K562 (cell line): Measurements from ENCODE around the gene TRIO. TPM values are rescaled to one million over a fixed set of nuclear protein-coding genes. Genes with fewer than 3 reads are reported as not detected.
A peak's percentile ranks its signal among the peaks of the same experiment; 100 is the strongest.

Source experiments
- ATAC-seq: fragments of 200-7000 bp; cut with Tn5 transposase; 3 replicates; pipeline ENCODE4 v1.9.1; 2020; ENCODE audit warnings: moderate library complexity
- BruUV-seq: library from RNA; stranded (reverse); fragments of 400-500 nt; replicated peaks from 2 replicates; lab custom pipeline; 2021; lab: Mats Ljungman, UMichigan
- CTCF ChIA-PET: fragments of 300-600 bp; formaldehyde crosslinking; extraction: SDS; loops from one replicate; lab custom pipeline; 2021; ENCODE audit warnings: low intra/inter-chr PET ratio; lab: Yijun Ruan, JAX
- POLR2A ChIA-PET: fragments of 300-600, 350-650 bp; sonication (Branson Sonifier 250); formaldehyde crosslinking; extraction: SDS; loops from one replicate; lab custom pipeline; 2021; ENCODE audit warnings: antibody characterized with exemption, inconsistent platforms; lab: Yijun Ruan, JAX
- DNase-seq, 4 experiments: peaks; one replicate each; pipeline versions ENCODE4 v3.0.0 to v3.0.0-alpha.2; 2011 to 2018; ENCODE audit warnings: low spot score in 3 of 4, mixed read lengths in 3 of 4; ENCODE audit errors: extremely low read depth in 1 of 4
- FAIRE-seq: peaks from 2 replicates; lab custom pipeline; 2011; peaks lifted over from hg19 to GRCh38; lab: Jason Lieb, UNC
- H2AFZ ChIP-seq: 2 replicates; pipeline ENCODE4 v1.6.0; 2011; ENCODE audit warnings: low read depth, low read length, control low read depth, inconsistent platforms
- H3K27ac ChIP-seq: fragments of 200-600 bp; 3 replicates; pipeline ENCODE4 v1.8.0; 2011; ENCODE audit warnings: low read depth, mild to moderate bottlenecking, control low read depth, inconsistent platforms, low read length, moderate library complexity, mixed read lengths; ENCODE audit errors: extremely low read depth
- H3K27me3 ChIP-seq, 2 experiments: fragments of 300-600 bp in 1 of 2; 2 replicates in 1 of 2; 3 replicates in 1 of 2; pipeline versions ENCODE4 v1.6.0 to v1.8.0; 2011; ENCODE audit warnings: inconsistent platforms in 2 of 2, low read length in 2 of 2, mild to moderate bottlenecking in 1 of 2, mixed read lengths in 1 of 2, moderate library complexity in 1 of 2; ENCODE audit not compliant: control insufficient read depth in 2 of 2, insufficient read depth in 2 of 2
- H3K36me3 ChIP-seq: fragments of 300-600 bp; 3 replicates; pipeline ENCODE4 v1.8.0; 2011; ENCODE audit warnings: mild to moderate bottlenecking, low read length, inconsistent platforms; ENCODE audit not compliant: control insufficient read depth, insufficient read depth
- H3K4me1 ChIP-seq, 2 experiments: fragments of 200-600 bp in 1 of 2; replicated peaks in 1 of 2; 2 replicates in 1 of 2; 3 replicates in 1 of 2; pipeline versions ENCODE4 v1.5.1 to v1.8.0; 2011; ENCODE audit warnings: inconsistent platforms in 2 of 2, low read length in 2 of 2, mild to moderate bottlenecking in 1 of 2, mixed read lengths in 1 of 2, moderate library complexity in 1 of 2; ENCODE audit not compliant: control insufficient read depth in 2 of 2, insufficient read depth in 2 of 2
- H3K4me2 ChIP-seq: 2 replicates; pipeline ENCODE4 v1.6.1; 2011; ENCODE audit warnings: low read length, control low read depth, inconsistent platforms, mixed read lengths; ENCODE audit not compliant: insufficient read depth
- H3K4me3 ChIP-seq: fragments of 200-600 bp; sonication (generic), shearing (Covaris generic); 2 replicates; pipeline ENCODE4 v1.5.1; 2016; ENCODE audit warnings: control low read depth, inconsistent platforms
- H3K79me2 ChIP-seq: fragments of 200-600 bp; 3 replicates; pipeline ENCODE4 v1.8.0; 2011; ENCODE audit warnings: low read length, inconsistent platforms; ENCODE audit not compliant: control insufficient read depth, insufficient read depth
- H3K9ac ChIP-seq, 2 experiments: 2 replicates each; pipeline versions ENCODE4 v1.6.0 to v1.6.1; 2011; ENCODE audit warnings: low read depth in 2 of 2, low read length in 2 of 2, control low read depth in 1 of 2, inconsistent platforms in 1 of 2, mild to moderate bottlenecking in 1 of 2, mixed read lengths in 1 of 2; ENCODE audit not compliant: insufficient read depth in 1 of 2
- H3K9me1 ChIP-seq: one replicate; pipeline ENCODE4 v1.6.0; 2011; ENCODE audit warnings: inconsistent platforms, mild to moderate bottlenecking, low read length, moderate library complexity; ENCODE audit not compliant: control insufficient read depth, insufficient read depth
- H3K9me3 ChIP-seq: replicated peaks from 2 replicates; pipeline ENCODE4 v1.5.1; 2011; ENCODE audit warnings: low read depth, low read length, inconsistent platforms; ENCODE audit not compliant: control insufficient read depth, insufficient read depth
- H4K20me1 ChIP-seq: replicated peaks from 2 replicates; pipeline ENCODE4 v1.6.1; 2011; ENCODE audit warnings: low read length, inconsistent platforms, mixed read lengths; ENCODE audit not compliant: control insufficient read depth, insufficient read depth
- BCOR ChIP-seq: fragments of 450-650 bp; IDR thresholded peaks from 2 replicates; pipeline ENCODE4 v1.6.1; 2016
- CCNT2 ChIP-seq: IDR thresholded peaks from 2 replicates; pipeline ENCODE4 v1.6.1; 2011; ENCODE audit warnings: borderline replicate concordance, low read depth, mild to moderate bottlenecking, moderate library complexity, mixed read lengths, low read length; ENCODE audit not compliant: insufficient read length; ENCODE audit errors: extremely low read depth
- CEBPB ChIP-seq: fragments of 450-650 bp; IDR thresholded peaks from 2 replicates; pipeline ENCODE4 v1.6.1; 2016; ENCODE audit warnings: missing genetic modification characterization, missing compliant biosample characterization
- KAT2B ChIP-seq: IDR thresholded peaks from one replicate; pipeline ENCODE4 v1.6.1; 2012; ENCODE audit warnings: low read depth, mild to moderate bottlenecking, control low read depth, inconsistent platforms, low read length, moderate library complexity
- KLF16 ChIP-seq: IDR thresholded peaks from 2 replicates; pipeline ENCODE4 v1.6.1; 2016; ENCODE audit warnings: antibody characterized with exemption
- KLF6 ChIP-seq: fragments of 250-450 bp; sonication (Bioruptor Pico); IDR thresholded peaks from 2 replicates; pipeline ENCODE4 v1.4.0; 2020; ENCODE audit warnings: mild to moderate bottlenecking, moderate library complexity, borderline replicate concordance
- MIER1 ChIP-seq: fragments of 450-650 bp; IDR thresholded peaks from 2 replicates; pipeline ENCODE4 v1.6.1; 2016; ENCODE audit warnings: antibody characterized with exemption, mild to moderate bottlenecking, low read depth
- MTA3 ChIP-seq: fragments of 450-650 bp; formaldehyde crosslinking; IDR thresholded peaks from 2 replicates; pipeline ENCODE4 v1.6.1; 2017; ENCODE audit warnings: mild to moderate bottlenecking, borderline replicate concordance
- PCBP2 ChIP-seq: fragments of 200-400 bp; formaldehyde crosslinking; IDR thresholded peaks from 2 replicates; pipeline ENCODE4 v1.6.1; 2018; ENCODE audit warnings: low read length, low read depth, mild to moderate bottlenecking, moderate library complexity; ENCODE audit not compliant: poor library complexity, severe bottlenecking
- PHF20 ChIP-seq: fragments of 450-650 bp; IDR thresholded peaks from 2 replicates; pipeline ENCODE4 v1.6.1; 2018; ENCODE audit not compliant: partially characterized antibody
- PYGO2 ChIP-seq: fragments of 450-650 bp; IDR thresholded peaks from 2 replicates; pipeline ENCODE4 v1.6.1; 2016; ENCODE audit warnings: mild to moderate bottlenecking, missing genetic modification characterization, moderate library complexity, missing compliant biosample characterization
- RAD51 ChIP-seq: fragments of 450-650 bp; IDR thresholded peaks from 2 replicates; pipeline ENCODE4 v1.7.1; 2016; ENCODE audit warnings: low read depth, mild to moderate bottlenecking, borderline replicate concordance
- REST ChIP-seq, 2 experiments: fragments of 450-650 bp; formaldehyde crosslinking in 1 of 2; IDR thresholded peaks; 2 replicates each; pipeline versions ENCODE4 v1.4.0 to v1.6.1; 2014 to 2020; ENCODE audit warnings: mild to moderate bottlenecking in 2 of 2, borderline replicate concordance in 1 of 2, low read depth in 1 of 2
- SMC3 ChIP-seq: conservative IDR thresholded peaks from 2 replicates; pipeline ENCODE4 v1.6.1; 2011; ENCODE audit warnings: low read depth, low read length, improper control_type of control experiment; ENCODE audit not compliant: insufficient read depth
- ZNF76 ChIP-seq: fragments of 250-450 bp; sonication (Bioruptor Pico); IDR thresholded peaks from 2 replicates; pipeline ENCODE4 v1.4.0; 2020; ENCODE audit warnings: mild to moderate bottlenecking, moderate library complexity, borderline replicate concordance
- WGBS: fragments of 100-300 bp; shearing (Covaris generic); methylation state at CpG from one replicate; pipeline ENCODE4 v1.1.6; 2016; ENCODE audit warnings: low coverage, mixed read lengths; ENCODE audit not compliant: insufficient coverage; ENCODE audit errors: missing lambda C conversion rate; 5-methylcytosine and 5-hydroxymethylcytosine counted together
- in situ Hi-C: fragments of 300-500 bp; cut with MboI; formaldehyde crosslinking; loops from 4 replicates; pipeline ENCODE4 v1.15.0; 2018; ENCODE audit warnings: inconsistent platforms, mixed read lengths
- intact Hi-C: fragments of 100-400 bp; cut with micrococcal nuclease; formaldehyde crosslinking; loops from 2 replicates; pipeline ENCODE4 v1.14.2; 2022
- polyA plus RNA-seq, 8 experiments: library from polyadenylated mRNA; depleted of rRNA in 4 of 8; stranded (reverse) in 5 of 8; unstranded in 3 of 8; fragments of >200 nt; fragmentation: Nextera tagmentation in 2 of 8; fragmentation: Illumina TruSeq in 1 of 8; extraction: Ambion mirVana in 2 of 8; extraction: Trizol in 1 of 8; gene quantifications; 2 replicates each; pipeline versions ENCODE4 v1.2.1 to v1.2.3, GENCODE V29; 2011 to 2014; ENCODE audit warnings: inconsistent platforms in 1 of 8, missing spikeins in 1 of 8
- total RNA-seq, 7 experiments: library from RNA; depleted of rRNA in 6 of 7; stranded (reverse); fragments of >200 nt in 6 of 7; fragmentation: Illumina TruSeq in 2 of 7; extraction: Trizol in 2 of 7; gene quantifications; 2 replicates each; pipeline versions ENCODE4 v1.2.1 to v1.2.3, GENCODE V29; 2011 to 2021; ENCODE audit warnings: low replicate concordance in 1 of 7

The TRIO gene
- total and polyA plus RNA-seq, 9 of the 15 experiments (the other 6 are each of a cell fraction or from before 2014, with no cell fraction given): 0.24 to 5.0 (median 1.1) TPM

GRCh38 chr5:14399054-14399692, 256.0 kb downstream of the TRIO start:
- DNase-seq: peak; percentile 38 to 54 (median 48)
- Histone ChIP-seq H3K9me1 (no peaks in the 10 kb centered on the region), H3K4me3 (no peak overlapping the region), H4K20me1 (no peaks in the 10 kb centered on the region), H3K27ac (no peak overlapping the region), H3K27me3 (peaks cover 0 to 13% of the 10 kb centered on the region in 2 experiments; a peak in 2 of 5 replicates), H3K79me2 (no peaks in the 10 kb centered on the region), H2AFZ (no peak overlapping the region), H3K4me1 (no peaks in the 10 kb centered on the region), H3K4me2 (no peak overlapping the region), H3K9me3 (no peaks in the 10 kb centered on the region), H3K9ac (no peak overlapping the region), H3K36me3 (no peaks in the 10 kb centered on the region)
- 6% methylated on average over 4 of the region's 4 CpGs for WGBS
- ChIA-PET POLR2A (no interaction called here), CTCF (interaction anchor here (1.2 kb wide), 1 partner anchor 249 kb away, joined by 7 read pairs; no protein-coding TSS in a partner anchor)
- ATAC-seq: peak; percentile 69; the same call in 2 of the 3 replicates
- peak; percentile 80 for FAIRE-seq
- intact Hi-C loops: loop anchor here (1.0 kb wide), 1 partner anchor 249 kb away; no protein-coding TSS in a partner anchor
- in situ Hi-C loops: no loop called here
- BruUV-seq: no TSS peak
- no peak for TF ChIP-seq CCNT2
- 0 out of 2 replicates have a peak, but pooled peaks have one; percentile 25 for TF ChIP-seq KLF16
- TF ChIP-seq PYGO2 (tag): no peak
- no peak for TF ChIP-seq ZNF76 (CRISPR knock-in tag)
- TF ChIP-seq PCBP2: no peak
- TF ChIP-seq MIER1: no peak
- TF ChIP-seq CEBPB (tag): no peak
- TF ChIP-seq PHF20: no peak
- 0 out of 2 replicates have a peak, but pooled peaks have one; percentile 22 for TF ChIP-seq SMC3
- TF ChIP-seq RAD51: no peak
- no peak for TF ChIP-seq BCOR
- peak; percentile 44; the same call in 1 of the 2 replicates for TF ChIP-seq REST (IDR thresholded peaks at IDR 0.05; ENCODE audit: borderline replicate concordance)
- TF ChIP-seq REST (CRISPR knock-in tag; IDR thresholded peaks at IDR 0.05; ENCODE audit: low read depth): no peak
- no peak for TF ChIP-seq KLF6 (CRISPR knock-in tag)
- TF ChIP-seq MTA3: no peak
- no peak for TF ChIP-seq KAT2B
